UCSD-AML1 (cell line): Measurements from ENCODE around the gene KERA.

Source experiments
- DNase-seq: peaks from one replicate; lab custom pipeline; 2025; ENCODE audit not compliant: unreplicated experiment; lab: John Stamatoyannopoulos, UW

The KERA gene

GRCh38 chr12:91017511-91018263 lies 40.1 kb downstream of the KERA start:
- DNase-seq, result no peak

GRCh38 chr12:91017043-91017442 lies 40.8 kb downstream of the KERA start:
- no peak for DNase-seq

DNA sequence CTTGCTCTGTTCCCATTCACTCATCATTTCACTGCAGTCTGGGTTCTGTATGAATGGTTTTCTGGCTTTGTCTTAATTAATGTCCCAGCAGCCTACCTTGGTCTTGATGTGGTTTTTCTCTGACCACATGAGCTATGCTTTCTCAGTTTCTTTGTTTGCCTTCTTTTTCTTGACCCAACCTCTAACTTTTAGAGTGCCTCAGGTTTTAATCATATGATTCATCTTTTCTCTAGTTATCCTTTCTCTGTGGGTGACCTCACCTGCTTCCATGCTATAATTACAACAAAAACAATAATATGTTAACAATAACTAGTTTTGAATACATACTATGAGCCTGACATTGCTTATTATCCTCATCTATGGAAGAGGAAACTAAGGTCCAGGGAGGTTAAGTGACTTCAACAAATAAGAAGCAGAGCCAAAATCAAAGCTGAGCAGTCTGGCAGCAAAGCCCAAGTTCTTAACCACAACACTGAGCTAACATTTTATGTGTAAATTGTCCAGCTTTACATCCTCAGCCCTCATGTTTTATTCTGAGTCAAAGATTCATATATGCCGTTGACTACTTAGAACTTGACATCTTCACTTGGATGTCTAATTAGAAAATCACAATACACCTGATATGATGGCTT lies 48.4 kb downstream of the KERA start:
- DNase-seq, result no peak

DNA sequence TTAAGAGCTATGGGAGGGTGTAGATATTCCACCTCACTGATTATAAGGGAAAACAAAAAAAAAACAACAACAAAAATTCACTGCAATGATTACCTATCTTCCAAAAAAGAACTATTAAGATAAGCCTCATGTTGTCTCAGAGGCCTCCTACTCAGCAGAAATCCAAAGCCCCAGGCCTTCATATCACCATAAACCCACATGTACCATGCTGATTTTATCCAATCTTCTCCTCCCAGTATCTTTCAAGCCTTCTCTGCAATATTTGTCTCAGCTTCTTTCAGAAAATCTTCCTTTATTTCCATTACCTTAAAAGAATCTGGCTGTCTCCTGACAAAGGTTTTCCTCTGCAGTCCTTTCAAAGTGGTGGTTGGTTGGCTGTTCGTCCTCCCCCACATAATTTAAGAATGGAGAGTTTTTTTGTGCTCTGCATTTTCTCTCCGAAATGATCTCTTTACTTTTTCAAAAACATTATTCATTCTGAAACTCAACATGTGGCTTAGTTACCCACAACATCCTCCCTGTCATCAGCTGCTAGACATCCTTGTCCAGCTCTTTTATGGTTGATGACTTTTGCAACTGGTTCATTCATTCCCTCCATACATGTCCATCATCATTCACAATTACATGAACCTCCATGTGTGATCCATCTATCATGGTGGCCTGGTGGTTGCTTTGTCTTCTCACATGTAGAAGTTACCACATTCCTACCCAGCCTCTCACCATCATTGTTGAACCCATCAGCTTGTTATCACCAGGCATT lies 50.1 kb downstream of the KERA start:
- no peak for DNase-seq

GRCh38 chr12:91004872-91005271 lies 53.0 kb downstream of the KERA start, which contains the start of gene EPYC:
TSS of gene EPYC (minus strand) at chr12:91004972. CDS start at chr12:91002565, 2,407 bp downstream.
- no peak for DNase-seq

GRCh38 chr12:91003737-91004136 lies 54.1 kb downstream of the KERA start:
- no peak for DNase-seq

DNA sequence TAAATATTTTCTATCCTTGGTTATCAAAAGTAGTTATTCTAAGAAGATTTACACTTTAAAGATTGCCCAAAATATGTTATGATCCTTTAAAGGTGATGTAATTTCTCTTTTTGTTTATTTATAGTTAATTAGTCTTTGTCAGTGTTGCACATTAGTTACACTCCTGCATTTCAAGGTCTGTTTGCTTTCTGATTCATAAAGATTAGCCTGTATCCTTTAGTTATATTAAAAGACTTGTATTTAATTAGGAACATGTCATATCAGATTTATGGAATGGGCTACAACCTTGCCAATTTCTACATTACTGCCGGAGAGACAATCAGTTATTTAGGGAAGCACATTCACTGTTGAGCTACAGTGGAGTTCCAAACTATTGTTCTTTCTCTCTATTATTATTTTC lies 56.5 kb downstream of the KERA start:
- no peak for DNase-seq
